ENCODE data around the gene SAMD1. TPM values are rescaled to one million over a fixed set of nuclear protein-coding genes. Genes with fewer than 3 reads are reported as not detected.
"Not testable (repeated sequence)": the region's sequence is repeated elsewhere in the genome, so short reads cannot be mapped to it uniquely, and the experiment has no call there.

SAMD1 gene
- polyA plus RNA-seq, 4 donors: 39.8 to 52.0 (median 41.4) TPM

DNA sequence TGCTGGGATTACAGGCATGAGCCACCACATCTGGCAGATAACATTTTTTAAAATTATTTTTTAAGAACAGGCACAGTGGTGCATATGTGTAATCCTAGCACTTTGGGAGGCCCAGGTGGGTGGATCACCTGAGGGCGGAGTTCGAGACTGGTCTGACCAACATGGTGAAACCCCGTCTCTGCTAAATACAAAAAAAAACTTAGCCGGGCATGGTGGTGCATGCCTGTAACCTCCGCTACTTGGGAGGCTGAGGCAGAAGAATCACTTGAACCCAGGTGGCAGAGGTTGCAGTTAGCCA is 28.0 kb downstream of the SAMD1 start:
- DNase-seq (ENCODE audit: low read depth in 4 of 4, low spot score in 3 of 4): no peak

DNA sequence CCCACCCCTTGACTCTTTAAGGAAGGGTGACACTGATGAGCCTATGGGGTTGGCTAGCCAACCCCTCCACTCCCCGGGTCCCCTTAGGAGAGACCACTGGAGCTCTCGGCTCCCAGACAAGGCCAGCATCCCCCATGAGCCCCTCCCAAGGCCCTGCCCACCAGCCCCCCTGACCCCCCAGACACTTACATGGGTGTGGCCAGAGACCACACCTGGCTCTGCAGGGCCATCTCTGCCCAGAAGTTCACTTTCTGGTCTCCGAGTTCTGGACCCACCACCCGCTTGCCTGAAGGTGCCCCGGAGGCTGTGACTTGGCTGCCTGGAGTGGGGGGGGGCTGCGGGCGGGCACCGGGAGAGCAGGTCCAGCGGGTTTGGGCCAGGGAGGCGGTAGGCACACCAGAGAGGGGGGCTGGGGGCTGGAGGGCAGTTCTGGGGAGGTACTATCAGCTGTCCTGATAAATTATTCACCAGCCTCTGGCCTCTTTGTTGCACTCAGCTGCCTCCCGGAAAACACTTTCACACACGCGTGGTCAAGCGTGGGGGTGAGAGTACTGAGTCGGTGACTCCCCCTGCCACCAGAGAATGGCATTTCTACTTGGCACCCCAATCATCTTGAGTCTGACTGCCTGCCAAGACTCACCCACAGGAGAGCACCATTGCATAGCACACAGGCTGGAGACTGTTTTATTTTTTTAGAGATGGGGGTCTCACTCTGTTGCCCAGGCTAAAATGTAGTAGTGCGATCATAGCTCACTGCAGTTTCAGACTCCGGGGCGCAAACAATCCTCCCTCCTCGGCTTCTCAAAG is 28.6 kb downstream of the SAMD1 start, which contains the start of gene PALM3:
Gene PALM3 (minus strand): TSS at position 326 of the 807 bp plus-strand sequence. CDS start 96 bp downstream, at position 230.
- peak in 1 of 4 donors; percentile 67 for DNase-seq (ENCODE audit: low read depth in 4 of 4, low spot score in 3 of 4)

DNA sequence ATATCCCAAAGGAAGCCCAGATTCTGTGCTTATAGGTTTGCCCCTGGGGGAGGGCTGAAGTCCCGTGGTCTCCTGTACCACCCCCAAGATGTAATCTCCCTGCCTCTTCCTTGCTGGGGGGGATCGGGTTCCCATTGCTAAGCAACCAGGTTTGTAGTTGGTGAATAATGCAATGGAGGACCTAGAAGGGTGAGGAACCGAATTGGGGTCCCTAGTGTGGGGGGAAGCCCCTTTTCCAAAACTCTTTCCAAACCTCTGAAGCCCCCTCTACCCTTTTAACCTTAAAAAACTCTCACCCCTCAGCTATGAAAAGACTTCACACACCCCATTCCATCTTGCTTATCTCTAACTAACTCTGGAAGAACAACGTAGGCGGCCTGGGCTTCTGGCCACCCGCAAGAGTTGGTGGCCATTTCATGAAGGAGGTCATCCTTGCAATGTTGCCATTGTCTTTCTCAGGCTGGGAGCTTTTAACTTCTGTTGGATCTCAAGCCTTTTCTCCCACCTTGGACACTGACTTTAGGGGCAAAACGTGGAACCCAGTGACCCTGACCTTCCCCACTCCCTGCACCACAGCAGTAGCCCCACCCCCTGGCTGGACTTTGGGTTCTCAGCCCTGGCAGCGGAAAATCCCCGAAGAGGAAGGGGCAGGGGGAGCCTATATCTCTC is 29.3 kb downstream of the SAMD1 start:
- no peak for DNase-seq (ENCODE audit: low read depth in 4 of 4, low spot score in 3 of 4)

DNA sequence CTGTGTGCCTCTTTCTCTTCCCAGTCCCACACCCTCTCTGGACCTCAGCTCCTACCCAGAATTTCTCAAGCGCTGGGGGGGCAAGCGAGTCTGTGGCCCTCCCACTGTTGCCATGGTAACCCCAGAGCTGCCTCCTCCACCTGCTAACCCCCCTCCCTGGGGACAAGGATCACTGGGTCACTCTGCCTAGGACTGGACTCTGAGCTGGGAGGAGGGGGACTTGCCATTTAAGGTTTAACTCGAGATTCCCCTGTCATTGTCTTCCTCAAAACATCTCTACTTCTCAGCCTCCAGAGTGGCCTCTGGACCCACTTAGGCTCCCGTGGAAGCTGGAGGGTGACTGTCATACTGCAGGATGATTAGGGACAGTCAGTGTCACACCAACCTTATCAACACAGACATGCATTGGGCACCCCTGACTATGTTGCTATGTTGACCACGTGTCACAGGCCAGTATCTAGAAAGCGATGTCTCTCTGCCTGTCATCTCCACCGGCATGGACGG is 30.8 kb downstream of the SAMD1 start:
- DNase-seq (ENCODE audit: low read depth in 4 of 4, low spot score in 3 of 4): no peak

DNA sequence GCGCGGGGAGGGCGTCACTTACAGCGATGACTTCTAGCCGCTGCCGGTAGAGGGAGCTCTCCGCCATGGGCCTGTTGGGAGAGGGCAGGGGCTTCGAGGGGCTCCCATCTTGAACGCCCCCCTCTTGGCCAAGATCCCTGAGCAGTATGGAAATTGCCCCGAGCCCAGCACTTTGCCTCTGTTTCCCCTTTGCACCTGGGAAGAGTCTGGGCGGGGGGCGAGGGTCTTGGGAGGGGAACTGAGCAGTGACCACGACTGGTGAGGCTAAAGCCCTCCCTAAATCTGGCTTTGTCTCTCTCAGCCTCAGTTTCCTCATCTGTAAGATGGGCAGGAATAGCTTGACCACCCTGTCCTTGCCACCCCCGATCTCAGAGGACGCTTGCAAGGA is 31.5 kb downstream of the SAMD1 start:
- no peak for DNase-seq (ENCODE audit: low read depth in 4 of 4, low spot score in 3 of 4)

DNA sequence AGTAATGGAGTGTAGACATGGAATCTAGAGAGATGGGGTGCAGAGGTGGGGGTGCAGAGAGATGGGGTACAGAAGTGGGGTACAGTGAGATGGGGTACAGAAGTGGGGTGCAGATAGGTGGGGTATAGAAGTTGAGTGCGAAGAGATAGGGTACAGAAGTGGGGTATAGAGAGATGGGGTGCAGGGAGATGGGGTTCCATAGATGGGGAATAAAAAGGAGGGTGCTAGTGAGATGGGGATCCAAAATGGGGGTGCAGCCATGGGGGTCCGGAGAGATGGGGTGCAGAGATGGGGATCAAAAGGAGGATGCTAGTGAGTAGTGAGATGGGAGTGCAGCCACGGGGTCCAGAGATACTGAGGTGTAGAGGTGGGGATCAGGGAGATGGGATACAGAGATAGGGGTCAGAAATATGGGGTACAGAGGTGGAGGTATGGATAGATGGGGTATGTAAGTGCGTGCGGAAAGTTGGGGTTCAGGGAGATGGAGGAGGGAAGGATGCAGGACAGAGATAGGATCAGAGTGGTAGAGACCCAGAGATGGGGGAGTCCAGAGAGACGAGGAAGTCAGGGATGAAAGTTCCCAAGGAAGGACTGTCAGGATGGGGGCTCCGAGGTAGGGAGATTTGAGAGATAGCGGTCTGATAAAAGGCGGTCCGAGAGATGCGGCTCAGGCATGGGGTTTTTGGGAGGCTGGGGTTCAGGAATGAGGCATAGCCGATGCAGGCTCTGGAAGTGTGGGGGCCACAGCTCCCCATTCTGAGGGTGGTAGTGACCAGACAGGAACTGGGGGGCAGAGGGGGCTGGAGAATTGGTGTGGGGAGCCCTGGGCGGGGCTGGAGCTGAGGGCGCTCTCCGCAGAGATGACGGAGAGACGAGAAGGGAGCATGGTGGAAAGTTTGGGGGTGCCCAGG is 32.1 kb downstream of the SAMD1 start:
- no peak for DNase-seq (ENCODE audit: low read depth in 4 of 4, low spot score in 3 of 4)

DNA sequence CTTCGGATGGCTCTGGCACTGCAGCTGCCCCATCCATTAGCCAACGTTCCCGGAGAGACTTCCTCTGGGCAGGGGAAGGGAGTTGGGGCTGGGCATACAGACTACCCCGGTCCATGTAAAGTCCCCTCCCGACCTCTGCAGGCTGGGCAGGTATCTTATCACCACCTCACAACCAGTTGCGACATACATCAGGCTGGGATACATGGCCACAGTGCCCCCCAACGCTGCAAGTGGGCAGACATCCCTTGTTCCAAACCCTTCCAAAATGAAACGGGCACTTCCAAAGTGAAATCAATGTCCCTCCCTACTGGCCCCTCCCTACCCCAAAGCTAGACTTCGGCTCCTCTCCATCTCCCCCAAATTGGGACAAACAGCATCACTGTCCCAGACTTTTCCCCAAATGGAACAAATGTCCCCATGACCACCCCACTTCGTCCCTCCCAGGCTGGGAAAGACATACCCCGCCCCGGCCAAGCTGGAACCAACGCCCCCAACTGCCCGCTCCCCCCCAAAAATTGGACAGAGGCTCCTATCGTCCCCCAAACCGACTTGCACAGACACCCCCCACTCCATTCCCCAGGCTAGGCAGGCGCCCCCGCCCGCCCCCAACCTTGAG is 33.7 kb downstream of the SAMD1 start:
- no peak for DNase-seq (ENCODE audit: low read depth in 4 of 4, low spot score in 3 of 4)

DNA sequence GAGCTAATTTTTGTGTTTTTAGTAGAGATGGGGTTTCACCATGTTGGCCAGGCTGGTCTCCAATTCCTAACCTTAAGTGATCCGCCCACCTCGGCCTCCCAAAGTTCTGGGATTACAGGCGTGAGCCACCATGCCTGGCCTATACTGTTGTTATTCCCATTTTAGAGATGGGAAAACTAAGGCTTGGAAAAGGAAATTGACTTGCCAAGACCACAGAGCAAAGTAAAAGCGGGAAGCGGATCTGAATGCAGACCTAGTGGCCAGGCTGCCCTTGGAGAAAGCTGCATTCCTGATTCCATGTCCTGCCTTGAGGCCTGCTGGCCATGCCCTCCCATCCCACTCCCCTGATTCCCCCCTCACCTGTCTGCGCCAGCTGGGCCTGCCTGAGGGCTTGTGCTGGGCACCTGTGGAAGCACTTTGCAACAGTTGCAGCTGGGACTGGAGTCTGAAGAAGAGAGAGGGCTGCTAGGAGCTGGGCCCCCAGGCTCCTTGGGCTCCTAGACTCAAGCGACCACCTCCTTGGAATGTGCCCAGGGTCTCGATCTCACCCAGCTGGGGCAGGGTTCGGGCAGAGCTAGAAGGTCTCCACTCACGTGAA is 34.4 kb downstream of the SAMD1 start:
- no peak for DNase-seq (ENCODE audit: low read depth in 4 of 4, low spot score in 3 of 4)

DNA sequence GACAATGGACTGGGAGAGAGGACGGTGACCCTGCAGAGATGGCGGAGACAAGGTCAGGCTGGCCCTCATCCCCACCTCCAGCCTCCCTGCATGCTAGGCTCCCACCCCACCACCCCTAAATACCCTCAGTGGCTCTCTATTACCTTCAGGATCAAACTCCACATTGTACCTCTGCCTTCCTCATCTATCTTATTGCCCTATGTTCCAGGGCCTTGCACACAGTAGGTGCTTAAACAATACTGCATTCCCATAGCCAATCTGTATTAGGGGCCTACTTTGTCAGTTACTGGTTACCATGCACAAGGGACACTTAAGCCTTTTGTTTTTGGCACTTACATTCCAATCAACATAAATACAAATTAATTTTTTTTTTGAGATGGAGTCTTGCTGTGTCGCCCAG is 35.2 kb downstream of the SAMD1 start:
- DNase-seq (ENCODE audit: low read depth in 4 of 4, low spot score in 3 of 4): no peak

DNA sequence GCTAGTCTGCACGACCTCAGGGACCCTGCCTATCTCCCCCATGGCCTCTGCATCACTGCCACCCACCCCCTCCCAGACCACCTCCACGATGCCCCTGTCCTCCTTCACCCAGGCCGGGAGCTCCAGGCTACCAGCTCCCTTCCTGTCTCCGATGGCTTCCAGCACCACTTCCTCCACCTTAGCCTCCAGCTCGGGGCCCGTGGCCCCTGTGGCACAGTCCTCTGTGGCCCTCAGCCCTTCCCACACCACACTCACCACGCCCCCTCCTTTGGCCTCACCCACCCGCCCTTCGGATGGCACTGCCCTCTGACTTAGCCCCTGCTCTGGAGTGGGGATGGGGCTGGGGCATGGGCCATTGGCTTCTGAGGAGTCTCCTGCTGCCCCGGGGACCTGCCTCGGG is 35.8 kb downstream of the SAMD1 start:
- DNase-seq (ENCODE audit: low read depth in 4 of 4, low spot score in 3 of 4): no peak

DNA sequence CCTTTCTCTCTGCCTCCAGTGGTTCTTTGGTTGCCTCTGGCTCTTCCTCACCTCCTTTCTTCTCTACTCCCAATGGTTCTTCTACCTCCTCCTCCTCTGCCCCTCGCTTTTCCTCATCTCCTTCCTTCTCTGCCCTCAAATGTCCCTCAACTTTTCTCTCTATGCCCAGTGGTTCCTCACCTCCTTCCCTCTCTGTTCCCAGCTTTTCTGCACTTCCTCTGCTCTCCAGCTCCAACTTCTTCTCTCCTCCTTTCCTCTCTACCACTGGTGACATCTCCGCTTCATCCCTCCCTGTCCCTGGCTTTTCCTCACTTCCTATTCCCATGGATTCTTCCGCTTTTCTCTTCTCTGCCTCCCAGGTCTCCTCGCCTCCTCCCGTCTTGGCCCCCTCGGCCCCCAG is 36.5 kb downstream of the SAMD1 start:
- no peak for DNase-seq (ENCODE audit: low read depth in 4 of 4, low spot score in 3 of 4)

DNA sequence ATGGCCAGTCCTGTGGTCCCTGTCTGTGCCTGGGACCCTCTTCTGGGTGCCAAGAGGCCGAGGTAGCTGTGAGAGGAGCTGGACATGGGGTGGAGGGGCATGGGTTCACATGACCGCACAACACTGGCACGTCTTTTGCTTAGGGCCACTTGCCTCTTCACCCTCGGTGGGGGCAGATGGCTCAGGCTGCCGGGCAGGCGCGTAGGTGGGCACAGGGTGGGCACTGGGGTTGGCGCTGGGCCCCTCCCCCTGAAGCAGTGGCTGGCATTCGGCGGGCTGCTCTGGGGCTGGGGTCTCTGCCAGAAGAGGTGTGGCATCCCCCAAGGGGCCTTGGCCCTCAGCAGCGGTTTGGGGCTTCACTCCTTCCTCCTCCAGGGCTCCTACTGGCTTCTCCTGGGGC is 37.1 kb downstream of the SAMD1 start:
- no peak for DNase-seq (ENCODE audit: low read depth in 4 of 4, low spot score in 3 of 4)

DNA sequence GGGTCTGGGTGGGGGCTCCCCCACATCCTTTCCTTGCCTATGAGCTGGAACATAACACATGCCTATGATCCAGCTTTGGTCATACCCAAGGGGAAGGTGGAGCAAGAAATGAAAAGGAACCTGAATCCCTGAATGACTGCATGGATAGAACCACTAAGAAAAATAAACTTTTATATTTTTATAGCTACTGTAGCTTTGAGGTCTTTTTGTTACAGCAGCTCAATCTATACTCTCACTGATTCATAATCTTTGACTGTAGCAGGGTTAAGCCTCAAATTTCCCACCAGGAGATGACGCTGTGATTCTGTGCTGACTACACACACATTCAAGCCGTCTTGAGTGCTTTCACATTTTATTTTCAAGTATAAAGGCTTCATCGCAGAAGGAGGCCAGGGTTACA is 37.5 kb downstream of the SAMD1 start:
- DNase-seq (ENCODE audit: low read depth in 4 of 4, low spot score in 3 of 4): no peak

DNA sequence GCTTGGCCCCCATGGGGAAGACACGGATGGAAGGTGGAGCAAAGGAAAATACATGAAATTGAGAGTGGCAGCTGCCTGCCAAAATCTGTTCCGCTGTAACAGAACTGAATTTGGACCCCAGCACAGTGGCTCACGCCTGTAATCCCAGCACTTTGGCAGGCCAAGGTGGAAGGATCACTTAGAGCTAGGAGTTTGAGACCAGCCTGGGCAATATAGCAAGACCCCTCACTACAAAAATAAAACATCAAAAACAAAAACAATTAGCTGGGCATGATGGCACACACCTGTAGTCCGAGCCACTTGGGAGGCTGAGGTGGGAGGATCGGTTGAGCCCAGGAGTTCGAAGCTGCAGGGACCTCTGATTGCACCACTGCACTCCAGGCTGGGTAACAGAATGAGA is 38.1 kb downstream of the SAMD1 start:
- no peak for DNase-seq (ENCODE audit: low read depth in 4 of 4, low spot score in 3 of 4)

DNA sequence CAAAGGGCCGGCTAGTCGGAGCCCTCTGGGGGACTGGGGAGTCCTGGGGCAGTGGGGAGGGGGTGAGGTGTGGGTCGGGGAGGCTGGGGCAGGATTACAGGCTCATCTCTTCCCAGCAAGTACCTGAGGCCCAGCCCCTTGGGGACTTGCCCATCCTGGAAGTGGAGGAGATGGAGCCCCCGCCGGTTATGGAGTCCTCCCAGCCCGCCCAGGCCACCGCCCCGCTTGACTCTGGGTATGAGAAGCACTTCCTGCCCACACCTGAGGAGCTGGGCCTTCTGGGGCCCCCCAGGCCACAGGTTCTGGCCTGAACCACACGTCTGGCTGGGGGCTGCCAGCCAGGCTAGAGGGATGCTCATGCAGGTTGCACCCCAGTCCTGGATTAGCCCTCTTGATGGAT is 38.6 kb downstream of the SAMD1 start:
- no peak for DNase-seq (ENCODE audit: low read depth in 4 of 4, low spot score in 3 of 4)

DNA sequence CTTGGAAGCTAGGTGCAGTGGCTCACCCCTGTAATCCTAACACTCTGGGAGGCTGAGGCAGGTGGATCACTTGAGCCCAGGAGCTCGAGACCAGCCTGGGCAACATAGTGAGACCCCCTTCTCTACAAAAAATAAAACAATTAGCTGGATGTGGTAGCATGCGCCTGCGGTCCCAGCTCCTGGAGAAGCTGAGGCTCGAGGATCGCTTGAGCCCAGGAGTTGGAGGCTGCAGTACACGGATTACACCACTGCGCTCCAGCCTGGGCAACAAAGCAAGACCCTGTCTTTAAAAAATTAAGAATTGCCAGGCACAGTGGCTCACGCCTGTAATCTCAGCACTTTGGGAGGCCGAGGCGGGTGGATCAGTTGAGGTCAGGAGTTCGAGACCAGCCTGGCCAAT is 39.6 kb downstream of the SAMD1 start:
- not testable (repeated sequence) for DNase-seq (ENCODE audit: low read depth in 4 of 4, low spot score in 3 of 4)

DNA sequence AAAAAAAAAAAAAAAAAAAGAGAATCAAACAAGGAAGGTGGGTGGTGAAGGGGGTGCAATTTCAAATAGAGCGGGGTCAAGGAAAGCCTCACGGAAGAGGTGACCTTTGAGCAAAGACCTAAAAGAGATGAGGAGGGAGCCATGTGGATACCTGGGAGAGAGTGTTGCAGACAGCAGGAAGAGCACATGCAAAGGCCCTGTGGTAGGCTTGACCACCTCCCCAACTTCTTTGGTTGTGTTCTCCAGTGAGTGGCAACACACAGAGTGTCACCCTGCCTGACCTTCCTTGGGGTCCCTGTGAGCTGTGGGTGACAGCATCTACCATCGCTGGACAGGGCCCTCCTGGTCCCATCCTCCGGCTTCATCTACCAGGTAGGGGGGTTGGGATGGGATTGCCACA is 40.0 kb downstream of the SAMD1 start:
- no peak for DNase-seq (ENCODE audit: low read depth in 4 of 4, low spot score in 3 of 4)

DNA sequence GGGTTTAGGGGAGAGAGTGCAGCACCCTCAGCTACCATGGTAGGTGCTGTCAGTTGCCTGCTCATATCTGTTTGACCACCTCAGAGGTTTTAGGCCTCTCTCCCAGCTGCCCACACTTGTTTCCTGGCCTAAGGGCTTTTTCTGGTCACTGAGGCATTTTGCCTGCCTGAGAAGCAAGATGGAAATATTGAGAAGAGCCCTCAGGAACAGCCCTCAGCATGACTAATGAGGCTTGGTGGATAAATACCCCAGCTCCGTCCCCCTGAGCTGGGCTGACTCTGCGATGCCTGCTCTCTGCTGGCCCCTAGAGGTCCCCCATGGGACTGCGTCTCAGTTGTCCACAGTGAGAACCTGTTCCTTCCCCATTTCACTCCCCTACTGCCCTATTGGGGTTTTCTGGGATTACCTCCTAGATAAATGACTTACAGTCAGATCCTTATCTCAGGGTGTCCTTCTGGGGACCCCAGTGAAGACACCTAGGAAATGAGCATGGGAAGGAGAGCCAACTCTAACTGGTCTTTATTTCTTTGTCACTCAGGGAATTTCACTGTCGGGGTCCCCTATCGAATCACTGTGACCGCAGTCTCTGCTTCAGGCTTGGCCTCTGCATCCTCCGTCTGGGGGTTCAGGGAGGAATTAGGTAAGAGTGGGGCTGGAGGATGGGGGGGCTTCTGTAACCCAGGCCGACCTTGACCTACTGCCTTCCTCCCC is 42.0 kb downstream of the SAMD1 start:
- DNase-seq (ENCODE audit: low read depth in 4 of 4, low spot score in 3 of 4): no peak

DNA sequence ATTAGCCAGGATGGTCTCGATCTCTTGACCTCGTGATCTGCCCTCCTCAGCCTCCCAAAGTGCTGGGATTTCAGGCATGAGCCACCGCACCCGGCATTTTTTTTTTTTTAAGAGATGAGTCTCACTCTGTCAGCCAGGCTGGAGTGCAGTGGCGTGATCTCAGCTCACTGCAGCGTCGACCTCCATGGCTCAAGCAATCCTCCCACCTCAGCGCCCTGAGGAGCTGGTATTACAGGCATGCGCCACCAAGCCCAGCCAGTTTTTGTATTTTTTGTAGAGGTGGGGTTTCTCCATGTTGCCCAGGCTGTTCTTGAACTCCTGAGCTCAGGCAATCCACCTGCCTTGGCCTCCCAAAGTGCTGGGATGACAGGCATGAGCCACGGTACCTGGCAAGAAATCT is 42.7 kb downstream of the SAMD1 start:
- not testable (repeated sequence) for DNase-seq (ENCODE audit: low read depth in 4 of 4, low spot score in 3 of 4)
